OCI-LY3 (cell line): ENCODE measurements around the gene AGPAT3.

ENCODE experiments used
- EZH2phosphoT487 ChIP-seq: fragments of 200-600 bp; shearing (Covaris generic); IDR thresholded peaks from 2 replicates; pipeline ENCODE4 v1.6.1; 2018; ENCODE audit warnings: antibody characterized with exemption, mixed run types, low read depth
- TF ChIP-seq, protein P1 (sequence below): fragments of 200-600, 300-600 bp; sonication (generic); IDR thresholded peaks from 2 replicates; pipeline ENCODE4 v1.5.1; 2014; ENCODE audit warnings: antibody characterized with exemption, low read length, low read depth

- TF ChIP-seq, protein P1, sequence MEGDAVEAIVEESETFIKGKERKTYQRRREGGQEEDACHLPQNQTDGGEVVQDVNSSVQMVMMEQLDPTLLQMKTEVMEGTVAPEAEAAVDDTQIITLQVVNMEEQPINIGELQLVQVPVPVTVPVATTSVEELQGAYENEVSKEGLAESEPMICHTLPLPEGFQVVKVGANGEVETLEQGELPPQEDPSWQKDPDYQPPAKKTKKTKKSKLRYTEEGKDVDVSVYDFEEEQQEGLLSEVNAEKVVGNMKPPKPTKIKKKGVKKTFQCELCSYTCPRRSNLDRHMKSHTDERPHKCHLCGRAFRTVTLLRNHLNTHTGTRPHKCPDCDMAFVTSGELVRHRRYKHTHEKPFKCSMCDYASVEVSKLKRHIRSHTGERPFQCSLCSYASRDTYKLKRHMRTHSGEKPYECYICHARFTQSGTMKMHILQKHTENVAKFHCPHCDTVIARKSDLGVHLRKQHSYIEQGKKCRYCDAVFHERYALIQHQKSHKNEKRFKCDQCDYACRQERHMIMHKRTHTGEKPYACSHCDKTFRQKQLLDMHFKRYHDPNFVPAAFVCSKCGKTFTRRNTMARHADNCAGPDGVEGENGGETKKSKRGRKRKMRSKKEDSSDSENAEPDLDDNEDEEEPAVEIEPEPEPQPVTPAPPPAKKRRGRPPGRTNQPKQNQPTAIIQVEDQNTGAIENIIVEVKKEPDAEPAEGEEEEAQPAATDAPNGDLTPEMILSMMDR: no peak
- TF ChIP-seq EZH2phosphoT487: no peak
Observed at GRCh38 chr21:43917515-43918384, 52.7 kb downstream of the AGPAT3 start.
